GM18526 (cell line): Measurements from ENCODE around the gene SYCP2L.

ENCODE experiments used
- POLR2A ChIP-seq: IDR thresholded peaks from 3 replicates; pipeline ENCODE4 v1.6.1; 2011; ENCODE audit not compliant: insufficient read length; ENCODE audit errors: extremely low read depth

Gene SYCP2L

DNA sequence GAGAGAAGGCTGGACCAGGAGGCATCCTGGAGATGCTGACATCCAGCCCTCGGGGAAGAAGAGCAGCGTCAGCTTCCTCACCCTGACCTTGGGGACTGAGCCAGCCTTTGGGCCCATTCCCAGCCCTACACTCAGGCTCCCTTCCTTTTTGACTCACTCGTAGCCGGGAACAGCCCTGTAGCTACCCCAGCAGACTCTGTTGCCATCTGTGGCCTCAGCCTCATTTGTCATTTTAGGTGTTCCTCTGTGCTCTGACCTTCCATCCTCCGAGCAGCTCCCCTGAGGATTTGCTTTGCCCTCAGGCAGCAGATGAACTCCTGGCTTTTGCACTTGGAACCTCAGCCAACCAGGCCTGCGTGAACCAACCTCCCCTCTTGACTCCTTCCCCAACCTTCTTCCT is 89.7 kb downstream of the SYCP2L start:
- no peak for TF ChIP-seq POLR2A

- no peak for TF ChIP-seq POLR2A
These were observed 90.5 kb downstream of the SYCP2L start for GRCh38 chr6:10977231-10977968.

GRCh38 chr6:10979603-10980002 is 92.8 kb downstream of the SYCP2L start:
- TF ChIP-seq POLR2A = no peak

DNA sequence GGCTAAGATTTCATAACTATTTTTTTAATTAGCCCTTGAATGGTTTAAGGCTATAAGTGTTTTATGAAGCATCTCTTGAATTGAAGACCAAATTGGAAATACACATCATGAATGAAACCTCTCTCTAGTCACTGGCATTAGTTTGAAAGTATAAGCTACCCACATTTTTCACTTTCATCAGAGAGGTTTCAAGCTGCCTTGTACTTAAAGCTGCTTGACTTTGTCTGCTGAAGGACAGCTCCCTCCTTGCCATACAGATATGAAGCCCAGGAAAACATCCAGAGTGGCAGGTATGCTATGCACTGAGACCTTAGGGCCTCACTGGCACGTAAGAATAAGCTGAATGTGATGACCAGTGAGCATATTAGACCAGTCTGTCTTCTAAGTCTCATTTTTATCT is 94.6 kb downstream of the SYCP2L start:
- TF ChIP-seq POLR2A = no peak

DNA sequence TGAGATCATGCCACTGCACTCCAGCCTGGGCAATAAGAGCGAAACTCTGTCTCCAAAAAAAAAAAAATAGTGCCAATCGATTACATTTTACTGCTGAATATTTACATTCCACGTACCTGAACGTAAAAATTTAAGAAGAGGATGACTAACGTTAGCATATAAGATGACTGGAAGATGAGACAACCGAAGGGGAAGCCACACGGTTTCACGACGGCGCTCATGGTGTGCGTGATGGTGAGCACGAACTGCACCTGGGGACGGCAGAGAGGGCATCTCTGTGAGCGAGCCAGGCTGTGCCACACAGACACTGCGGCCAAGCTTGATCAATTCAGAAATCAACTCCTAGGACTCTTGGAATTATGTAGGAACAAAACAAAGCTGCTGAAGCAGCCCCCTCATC is 102.7 kb downstream of the SYCP2L start:
- no peak for TF ChIP-seq POLR2A

- TF ChIP-seq POLR2A = no peak
These were observed 104.3 kb downstream of the SYCP2L start for GRCh38 chr6:10991115-10991514.

GRCh38 chr6:10993896-10994295 is 107.0 kb downstream of the SYCP2L start:
- TF ChIP-seq POLR2A = no peak

DNA sequence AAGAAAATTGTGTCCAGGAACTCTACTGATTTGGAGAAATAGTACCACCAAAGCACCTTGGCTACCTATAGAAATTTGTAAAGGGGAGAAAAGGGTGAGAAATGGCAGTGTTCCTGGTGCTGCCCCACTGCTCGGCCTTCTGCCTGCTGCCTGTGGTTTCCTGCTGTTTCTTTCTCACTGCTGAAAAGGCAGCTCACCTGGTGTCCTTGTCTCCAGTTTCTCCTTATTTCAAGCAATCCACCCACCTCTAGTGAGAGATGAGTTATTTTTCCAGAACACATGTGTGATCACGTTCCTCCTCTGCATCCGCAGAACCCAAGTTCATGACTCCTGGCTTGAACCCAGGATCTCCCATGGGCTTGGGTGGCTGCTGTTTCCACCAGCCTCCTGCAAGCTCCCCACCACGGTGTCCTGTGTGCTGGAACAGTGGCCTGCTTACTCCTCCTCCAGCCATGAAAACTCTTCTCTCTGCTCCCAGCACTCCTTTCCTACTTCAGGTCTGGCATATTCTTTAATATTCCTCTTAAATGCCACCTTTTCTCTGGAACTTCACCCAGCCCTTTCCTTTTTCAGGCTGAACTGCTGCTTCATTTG is 108.4 kb downstream of the SYCP2L start:
- TF ChIP-seq POLR2A = no peak

- TF ChIP-seq POLR2A = no peak
These were observed 113.1 kb downstream of the SYCP2L start for GRCh38 chr6:10999994-11000393.

DNA sequence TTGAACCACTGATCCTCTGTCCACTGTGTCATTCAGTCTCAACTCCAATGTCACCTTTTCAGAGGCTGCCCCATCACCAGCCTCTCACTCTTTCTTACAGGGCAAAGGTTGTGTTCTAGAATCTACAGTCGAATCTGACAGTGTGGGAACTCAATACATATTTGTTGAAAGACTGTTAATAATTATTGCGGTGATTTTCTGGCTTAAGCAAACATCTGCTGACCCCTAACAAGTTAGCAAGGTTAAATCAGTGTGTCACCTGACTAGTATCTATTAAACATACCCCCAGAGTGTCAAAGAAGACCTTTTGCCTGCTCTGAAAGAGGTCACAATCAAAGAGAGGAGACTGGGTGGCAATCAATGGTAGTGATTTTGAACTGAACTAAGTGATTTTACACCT is 115.3 kb downstream of the SYCP2L start:
- no peak for TF ChIP-seq POLR2A

DNA sequence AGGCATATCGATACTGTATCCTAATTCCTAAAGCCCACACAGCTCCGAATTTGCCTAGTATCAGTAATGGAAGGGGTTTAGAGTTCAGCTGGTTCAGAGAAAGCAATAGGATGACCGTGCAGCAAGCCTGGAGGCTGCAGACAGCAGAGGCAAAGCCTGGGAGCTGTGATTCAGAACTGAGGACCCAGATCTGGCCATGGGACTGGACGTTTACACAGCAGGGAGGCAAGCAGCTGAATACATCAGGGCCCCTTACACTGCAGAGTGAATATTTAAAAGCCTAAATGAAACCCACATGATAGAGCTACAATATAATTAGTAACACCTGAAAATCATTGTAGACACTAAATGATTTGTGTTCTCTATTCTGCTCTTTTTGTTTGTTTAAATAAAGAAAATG is 119.2 kb downstream of the SYCP2L start:
- TF ChIP-seq POLR2A = no peak

DNA sequence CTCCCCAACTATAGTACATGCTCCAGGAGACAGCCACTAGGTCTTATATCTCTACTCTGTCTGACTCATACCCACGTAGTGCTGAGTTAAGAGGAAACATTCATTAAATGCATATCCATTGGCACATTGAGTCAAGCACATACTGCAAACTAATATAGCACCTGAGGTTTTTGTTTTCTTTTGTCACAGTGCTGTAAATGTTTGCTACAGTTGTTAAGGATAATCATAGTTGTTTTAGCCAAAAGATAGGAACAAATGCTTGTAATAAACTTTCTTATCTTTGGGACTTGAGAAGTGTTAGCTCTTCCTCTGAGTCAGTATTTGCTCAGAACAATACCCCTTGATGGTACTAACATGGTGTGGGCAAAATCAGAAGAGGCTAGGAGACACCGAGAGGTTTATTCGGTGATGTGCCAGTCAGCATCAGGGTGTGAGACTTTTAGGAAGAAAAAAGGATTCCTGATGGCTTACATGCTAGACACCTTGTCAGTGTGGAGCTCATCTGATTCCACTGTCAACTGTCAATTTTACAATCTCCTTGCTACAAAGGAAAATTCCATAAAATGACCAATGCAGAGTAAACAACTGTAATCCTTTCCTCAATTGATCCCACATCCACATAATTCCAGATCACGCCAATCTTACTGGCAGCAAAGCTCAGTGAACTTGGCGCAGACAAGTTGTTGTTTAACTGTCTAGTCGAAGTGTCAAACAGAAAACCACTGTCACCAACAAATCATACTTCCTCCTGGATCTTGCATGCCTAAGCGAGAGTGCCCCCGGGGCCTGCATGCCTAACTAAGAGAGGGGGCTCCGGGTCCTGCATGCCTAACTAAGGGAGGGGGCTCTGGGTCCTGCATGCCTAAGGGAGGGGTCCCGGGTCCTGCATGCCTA is 121.1 kb downstream of the SYCP2L start:
- no peak for TF ChIP-seq POLR2A

- TF ChIP-seq POLR2A = no peak
These were observed 122.0 kb downstream of the SYCP2L start for GRCh38 chr6:11008821-11009220.

DNA sequence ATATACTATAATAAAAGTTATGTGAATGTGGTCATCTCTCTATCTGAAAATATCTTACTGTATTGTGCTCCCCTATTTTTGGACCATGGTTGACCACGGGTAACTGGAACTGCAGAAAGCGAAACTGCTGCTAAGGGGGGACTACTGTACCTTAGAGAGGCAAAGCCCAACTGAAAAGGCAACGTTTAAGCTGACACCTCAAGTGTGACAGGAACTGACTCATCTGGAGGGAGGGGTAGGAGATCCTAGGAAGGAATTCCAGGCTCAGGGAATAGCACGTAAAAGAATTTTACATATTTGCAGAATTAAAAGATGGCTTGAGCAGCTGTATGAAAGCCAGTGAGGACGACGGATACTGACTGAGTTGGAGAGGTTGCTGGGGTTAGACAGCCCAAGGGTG is 122.5 kb downstream of the SYCP2L start:
- TF ChIP-seq POLR2A = no peak

GRCh38 chr6:11011787-11012234 is 125.0 kb downstream of the SYCP2L start:
- no peak for TF ChIP-seq POLR2A

DNA sequence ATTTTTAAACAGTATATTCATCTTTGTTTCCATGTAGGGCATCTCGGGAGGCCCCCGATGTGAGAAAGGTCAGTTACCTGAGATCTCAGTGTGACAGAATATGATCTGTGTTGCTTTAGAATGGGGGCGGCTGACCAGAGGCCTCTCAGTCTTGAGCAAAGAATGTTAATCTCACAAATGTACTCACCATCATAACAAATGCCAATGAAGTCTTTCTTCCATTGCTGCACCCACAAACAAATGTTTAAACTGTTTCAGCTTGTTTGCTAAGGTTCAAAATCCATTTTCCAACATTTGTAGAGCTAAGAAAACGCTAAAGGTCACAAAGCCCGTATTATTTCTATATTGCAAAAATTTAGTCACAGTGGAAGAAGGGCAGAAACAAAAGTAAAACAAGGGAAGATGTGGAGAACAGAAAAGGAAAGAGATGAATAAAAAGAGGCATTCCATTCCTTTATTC is 125.5 kb downstream of the SYCP2L start:
- TF ChIP-seq POLR2A = no peak

GRCh38 chr6:11012976-11013720 is 126.3 kb downstream of the SYCP2L start:
- no peak for TF ChIP-seq POLR2A
